HEK293 (cell line): ENCODE measurements around the gene PANX1.

Experiments
- FEZF1 ChIP-seq: fragments of 450-650 bp; formaldehyde crosslinking; IDR thresholded peaks from 2 replicates; pipeline ENCODE4 v1.5.1; 2016; ENCODE audit warnings: missing biosample characterization, missing genetic modification characterization
- GLIS2 ChIP-seq: fragments of 450-650 bp; formaldehyde crosslinking; IDR thresholded peaks from 2 replicates; pipeline ENCODE4 v1.5.1; 2016; ENCODE audit warnings: missing biosample characterization, missing genetic modification characterization
- HOXA7 ChIP-seq: sonication (generic); formaldehyde crosslinking; IDR thresholded peaks from 2 replicates; pipeline ENCODE4 v1.8.1; 2022; ENCODE audit warnings: missing genetic modification reagents, borderline replicate concordance
- KLF7 ChIP-seq: fragments of 450-650 bp; formaldehyde crosslinking; IDR thresholded peaks from 2 replicates; pipeline ENCODE4 v1.5.1; 2016; ENCODE audit warnings: missing biosample characterization, missing genetic modification characterization, borderline replicate concordance
- KLF8 ChIP-seq: fragments of 450-650 bp; formaldehyde crosslinking; IDR thresholded peaks from 2 replicates; pipeline ENCODE4 v1.5.1; 2016; ENCODE audit warnings: missing biosample characterization, missing genetic modification characterization
- REST ChIP-seq: fragments of 450-650 bp; formaldehyde crosslinking; IDR thresholded peaks from 2 replicates; pipeline ENCODE4 v1.5.1; 2016; ENCODE audit warnings: missing biosample characterization, missing genetic modification characterization
- ZBTB1 ChIP-seq: fragments of 450-650 bp; formaldehyde crosslinking; IDR thresholded peaks from 2 replicates; pipeline ENCODE4 v1.5.1; 2016; ENCODE audit warnings: missing biosample characterization, missing genetic modification characterization
- ZNF114 ChIP-seq: fragments of 450-650 bp; formaldehyde crosslinking; IDR thresholded peaks from 2 replicates; pipeline ENCODE4 v1.5.0; 2017; ENCODE audit warnings: missing biosample characterization, missing genetic modification characterization
- ZNF155 ChIP-seq: fragments of 450-650 bp; formaldehyde crosslinking; IDR thresholded peaks from 2 replicates; pipeline ENCODE4 v1.5.1; 2016; ENCODE audit warnings: missing biosample characterization, missing genetic modification characterization
- ZNF16 ChIP-seq: fragments of 450-650 bp; formaldehyde crosslinking; IDR thresholded peaks from 2 replicates; pipeline ENCODE4 v1.5.1; 2016; ENCODE audit warnings: low read depth, missing biosample characterization, missing genetic modification characterization
- ZNF26 ChIP-seq: fragments of 450-650 bp; formaldehyde crosslinking; IDR thresholded peaks from 2 replicates; pipeline ENCODE4 v1.5.1; 2016; ENCODE audit warnings: missing biosample characterization, missing genetic modification characterization
- ZNF280D ChIP-seq: fragments of 450-650 bp; formaldehyde crosslinking; IDR thresholded peaks from 2 replicates; pipeline ENCODE4 v1.5.1; 2016; ENCODE audit warnings: missing biosample characterization, missing genetic modification characterization
- ZNF354C ChIP-seq: fragments of 450-650 bp; formaldehyde crosslinking; IDR thresholded peaks from 2 replicates; pipeline ENCODE4 v1.5.1; 2016; ENCODE audit warnings: missing biosample characterization, missing genetic modification characterization, low read depth, borderline replicate concordance
- ZNF404 ChIP-seq: fragments of 450-650 bp; formaldehyde crosslinking; IDR thresholded peaks from 2 replicates; pipeline ENCODE4 v1.5.1; 2017; ENCODE audit warnings: missing biosample characterization, missing genetic modification characterization
- ZNF488 ChIP-seq: fragments of 450-650 bp; formaldehyde crosslinking; IDR thresholded peaks from 2 replicates; pipeline ENCODE4 v1.5.1; 2016; ENCODE audit warnings: missing biosample characterization, missing genetic modification characterization
- ZNF501 ChIP-seq: fragments of 450-650 bp; formaldehyde crosslinking; IDR thresholded peaks from 2 replicates; pipeline ENCODE4 v1.5.1; 2016; ENCODE audit warnings: missing biosample characterization, missing genetic modification characterization
- ZNF521 ChIP-seq: fragments of 450-650 bp; formaldehyde crosslinking; IDR thresholded peaks from 2 replicates; pipeline ENCODE4 v1.5.1; 2017; ENCODE audit warnings: missing biosample characterization, mild to moderate bottlenecking, missing genetic modification characterization
- ZNF626 ChIP-seq: fragments of 450-650 bp; sonication (Bioruptor Pico); formaldehyde crosslinking; IDR thresholded peaks from 2 replicates; pipeline ENCODE4 v1.5.1; 2018; ENCODE audit warnings: missing biosample characterization, missing genetic modification characterization, inconsistent platforms
- ZNF692 ChIP-seq: fragments of 450-650 bp; formaldehyde crosslinking; IDR thresholded peaks from 2 replicates; pipeline ENCODE4 v1.5.1; 2016; ENCODE audit warnings: missing biosample characterization, missing genetic modification characterization
- ZNF747 ChIP-seq: fragments of 450-650 bp; formaldehyde crosslinking; IDR thresholded peaks from 2 replicates; pipeline ENCODE4 v1.5.1; 2016; ENCODE audit warnings: missing biosample characterization, missing genetic modification characterization
- ZSCAN30 ChIP-seq: fragments of 450-650 bp; IDR thresholded peaks from 2 replicates; pipeline ENCODE4 v1.5.1; 2018; ENCODE audit warnings: missing biosample characterization, mild to moderate bottlenecking, missing genetic modification characterization, moderate library complexity

The PANX1 gene

GRCh38 chr11:94128746-94129511 lies at the start of gene PANX1 (continued):
- no peak for TF ChIP-seq ZNF114
- TF ChIP-seq KLF7 (tag by site-specific recombination): peak; percentile 87
- TF ChIP-seq ZNF747 (tag by site-specific recombination): no peak
- no peak for TF ChIP-seq ZNF626 (tag by site-specific recombination)
- TF ChIP-seq REST (tag by site-specific recombination): no peak
- TF ChIP-seq ZNF521 (tag by site-specific recombination): no peak
- no peak for TF ChIP-seq ZNF501 (tag by site-specific recombination)
- no peak for TF ChIP-seq HOXA7 (CRISPR knock-in tag)
- TF ChIP-seq ZNF354C (tag by site-specific recombination): no peak
- TF ChIP-seq ZNF26 (tag by site-specific recombination): no peak
- peak; percentile 43; the same call in 1 of the 2 replicates for TF ChIP-seq ZNF692
- TF ChIP-seq ZNF488 (tag by site-specific recombination): no peak
- 0 out of 2 replicates have a peak, but pooled peaks have one; percentile 29 for TF ChIP-seq ZSCAN30
- no peak for TF ChIP-seq GLIS2 (tag by site-specific recombination)
- TF ChIP-seq ZNF16: no peak
- TF ChIP-seq ZNF404 (tag by site-specific recombination): no peak
- TF ChIP-seq FEZF1: peak; percentile 93
- no peak for TF ChIP-seq ZNF155 (tag by site-specific recombination)
- no peak for TF ChIP-seq ZBTB1
- TF ChIP-seq ZNF280D (tag by site-specific recombination): no peak
- TF ChIP-seq KLF8: peak; percentile 91
